Inflammatory macrophage treated with lipopolysaccharide for 4 hours (primary cell): ENCODE results near the gene USP19.

ENCODE experiments used
- DNase-seq: peaks from one replicate; pipeline ENCODE4 v3.0.0-alpha.2; 2020

Gene USP19, protein sequence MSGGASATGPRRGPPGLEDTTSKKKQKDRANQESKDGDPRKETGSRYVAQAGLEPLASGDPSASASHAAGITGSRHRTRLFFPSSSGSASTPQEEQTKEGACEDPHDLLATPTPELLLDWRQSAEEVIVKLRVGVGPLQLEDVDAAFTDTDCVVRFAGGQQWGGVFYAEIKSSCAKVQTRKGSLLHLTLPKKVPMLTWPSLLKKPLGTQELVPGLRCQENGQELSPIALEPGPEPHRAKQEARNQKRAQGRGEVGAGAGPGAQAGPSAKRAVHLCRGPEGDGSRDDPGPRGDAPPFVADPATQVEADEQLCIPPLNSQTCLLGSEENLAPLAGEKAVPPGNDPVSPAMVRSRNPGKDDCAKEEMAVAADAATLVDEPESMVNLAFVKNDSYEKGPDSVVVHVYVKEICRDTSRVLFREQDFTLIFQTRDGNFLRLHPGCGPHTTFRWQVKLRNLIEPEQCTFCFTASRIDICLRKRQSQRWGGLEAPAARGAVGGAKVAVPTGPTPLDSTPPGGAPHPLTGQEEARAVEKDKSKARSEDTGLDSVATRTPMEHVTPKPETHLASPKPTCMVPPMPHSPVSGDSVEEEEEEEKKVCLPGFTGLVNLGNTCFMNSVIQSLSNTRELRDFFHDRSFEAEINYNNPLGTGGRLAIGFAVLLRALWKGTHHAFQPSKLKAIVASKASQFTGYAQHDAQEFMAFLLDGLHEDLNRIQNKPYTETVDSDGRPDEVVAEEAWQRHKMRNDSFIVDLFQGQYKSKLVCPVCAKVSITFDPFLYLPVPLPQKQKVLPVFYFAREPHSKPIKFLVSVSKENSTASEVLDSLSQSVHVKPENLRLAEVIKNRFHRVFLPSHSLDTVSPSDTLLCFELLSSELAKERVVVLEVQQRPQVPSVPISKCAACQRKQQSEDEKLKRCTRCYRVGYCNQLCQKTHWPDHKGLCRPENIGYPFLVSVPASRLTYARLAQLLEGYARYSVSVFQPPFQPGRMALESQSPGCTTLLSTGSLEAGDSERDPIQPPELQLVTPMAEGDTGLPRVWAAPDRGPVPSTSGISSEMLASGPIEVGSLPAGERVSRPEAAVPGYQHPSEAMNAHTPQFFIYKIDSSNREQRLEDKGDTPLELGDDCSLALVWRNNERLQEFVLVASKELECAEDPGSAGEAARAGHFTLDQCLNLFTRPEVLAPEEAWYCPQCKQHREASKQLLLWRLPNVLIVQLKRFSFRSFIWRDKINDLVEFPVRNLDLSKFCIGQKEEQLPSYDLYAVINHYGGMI (N-terminal part only)

DNA sequence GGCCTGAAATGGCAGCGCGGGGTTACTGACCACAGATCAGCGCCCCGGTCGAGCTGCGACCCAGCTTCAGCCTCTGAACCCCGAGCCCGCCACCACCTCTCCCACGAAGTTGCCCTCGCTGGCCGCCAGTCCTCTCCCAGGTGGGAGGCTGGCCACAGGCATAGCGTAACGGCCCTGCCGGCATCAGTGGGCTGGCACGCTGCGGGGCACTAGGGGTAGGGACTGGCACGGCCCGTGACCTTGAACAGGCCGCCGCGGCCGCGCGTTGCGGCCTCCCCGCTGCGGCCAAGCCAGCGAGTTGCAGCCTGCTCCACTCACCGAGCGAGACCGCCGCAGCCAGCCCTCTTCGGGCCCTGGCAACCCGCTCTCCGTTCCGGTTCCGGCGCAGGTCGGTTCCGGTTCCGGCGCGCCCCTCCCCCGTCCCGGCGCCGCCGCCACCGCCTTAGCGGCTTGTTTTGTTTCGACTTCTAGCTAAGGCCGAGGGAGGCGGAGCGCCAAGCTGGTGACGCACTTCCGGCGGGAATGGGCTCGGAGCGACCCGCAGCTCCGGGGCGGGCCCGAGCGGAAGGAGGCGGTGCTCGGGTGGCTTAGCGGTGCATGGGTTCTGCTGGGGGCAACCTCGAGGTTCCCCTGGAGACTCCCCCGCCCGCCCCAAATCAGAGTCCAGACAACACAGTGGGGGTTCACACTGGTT is at the start of gene USP19:
Gene USP19 (minus strand): TSS at position 386 of the 694 bp plus-strand sequence. CDS start 1,678 bp downstream, outside the sequence.
- peak; percentile 96 for DNase-seq

DNA sequence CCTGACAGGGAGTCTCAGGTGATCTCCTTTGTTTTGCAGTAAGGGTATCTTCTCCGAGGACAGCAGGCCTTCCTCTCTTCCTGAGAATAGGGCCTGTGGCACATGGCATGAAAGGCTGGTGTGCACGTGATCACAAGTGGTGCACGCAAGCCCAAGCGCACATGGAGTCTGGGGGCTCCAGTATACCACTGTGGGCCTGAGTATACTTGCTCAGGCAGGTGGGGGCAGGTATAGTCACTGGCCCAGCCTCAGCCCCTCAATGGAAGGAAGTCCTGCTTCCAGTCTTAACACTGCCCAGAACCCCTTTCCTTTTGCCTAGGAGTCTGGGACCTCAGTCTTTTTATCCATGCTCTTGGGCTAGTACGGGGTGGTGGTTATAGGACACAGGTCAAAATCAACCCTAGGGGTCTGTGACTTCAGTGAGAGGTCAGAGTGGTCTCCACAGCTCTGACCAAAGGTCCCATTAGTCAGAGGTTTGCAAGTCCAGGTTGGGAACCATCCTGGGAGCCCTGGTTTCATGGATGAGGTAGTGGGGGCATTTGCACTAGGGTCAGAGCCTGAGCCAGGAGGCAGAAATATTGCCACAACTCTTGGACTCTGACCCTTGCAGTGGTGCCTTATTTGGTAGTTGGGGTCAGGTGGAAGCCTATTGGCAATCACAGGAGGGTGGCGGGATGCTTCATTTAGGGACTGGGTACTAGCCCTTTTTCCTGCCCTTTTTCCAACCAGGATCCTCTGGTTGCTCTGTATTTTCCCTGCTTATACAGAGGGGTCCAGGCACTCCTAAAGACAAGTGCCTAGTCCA is 46.3 kb upstream of the USP19 start:
- DNase-seq: no peak

DNA sequence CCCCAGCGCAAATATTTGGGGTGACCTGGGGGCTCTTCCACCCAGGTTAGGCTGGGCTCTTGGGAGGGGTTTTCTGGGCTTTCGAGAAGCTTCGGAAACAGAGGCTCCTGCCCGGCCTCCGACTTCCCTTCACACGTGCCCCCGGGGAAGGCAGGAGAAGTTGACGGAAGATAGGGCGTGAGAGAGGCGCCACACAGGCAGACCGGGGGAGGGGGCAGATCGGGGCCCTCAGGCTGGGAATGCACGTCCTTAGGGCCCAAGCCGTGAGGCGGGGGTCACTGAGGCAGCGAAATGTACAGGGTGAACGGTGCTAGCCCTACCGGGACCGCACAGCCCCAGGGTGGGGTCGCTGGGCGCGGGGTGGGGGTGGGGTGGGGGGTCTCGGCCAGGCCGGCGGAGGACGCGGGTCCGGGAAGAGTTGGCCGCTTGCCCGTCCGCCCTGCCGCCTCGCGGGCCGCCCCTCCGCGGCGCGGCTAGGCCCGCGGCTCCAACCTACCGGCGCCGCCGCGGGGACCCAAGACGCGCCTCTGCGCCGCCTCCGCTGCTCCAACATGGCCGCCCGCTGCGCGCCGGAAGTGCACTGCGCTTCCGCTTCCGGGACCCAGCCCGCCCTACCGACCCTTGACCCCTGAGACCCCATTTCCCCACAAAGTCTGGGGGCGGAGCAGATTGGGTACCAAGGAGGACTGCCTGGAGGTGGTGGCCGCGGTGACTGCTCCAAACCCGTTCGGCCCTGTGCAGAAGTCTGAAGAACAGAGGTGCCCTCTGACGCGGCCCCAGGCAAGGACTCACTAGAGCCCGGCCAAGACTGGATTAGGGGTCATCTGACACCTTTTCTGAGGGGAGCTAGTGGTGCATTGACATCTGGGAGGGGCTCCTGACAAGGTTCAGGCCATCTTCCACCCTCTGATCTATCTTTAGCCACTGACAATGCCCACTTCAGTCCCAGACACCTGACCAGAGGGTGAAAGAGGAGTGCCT is 45.4 kb upstream of the USP19 start, which contains the start of gene CCDC71:
Gene CCDC71 (minus strand): TSS at position 561 of the 981 bp plus-strand sequence. CDS start 2,123 bp downstream, outside the sequence.
- peak; percentile 82 for DNase-seq

DNA sequence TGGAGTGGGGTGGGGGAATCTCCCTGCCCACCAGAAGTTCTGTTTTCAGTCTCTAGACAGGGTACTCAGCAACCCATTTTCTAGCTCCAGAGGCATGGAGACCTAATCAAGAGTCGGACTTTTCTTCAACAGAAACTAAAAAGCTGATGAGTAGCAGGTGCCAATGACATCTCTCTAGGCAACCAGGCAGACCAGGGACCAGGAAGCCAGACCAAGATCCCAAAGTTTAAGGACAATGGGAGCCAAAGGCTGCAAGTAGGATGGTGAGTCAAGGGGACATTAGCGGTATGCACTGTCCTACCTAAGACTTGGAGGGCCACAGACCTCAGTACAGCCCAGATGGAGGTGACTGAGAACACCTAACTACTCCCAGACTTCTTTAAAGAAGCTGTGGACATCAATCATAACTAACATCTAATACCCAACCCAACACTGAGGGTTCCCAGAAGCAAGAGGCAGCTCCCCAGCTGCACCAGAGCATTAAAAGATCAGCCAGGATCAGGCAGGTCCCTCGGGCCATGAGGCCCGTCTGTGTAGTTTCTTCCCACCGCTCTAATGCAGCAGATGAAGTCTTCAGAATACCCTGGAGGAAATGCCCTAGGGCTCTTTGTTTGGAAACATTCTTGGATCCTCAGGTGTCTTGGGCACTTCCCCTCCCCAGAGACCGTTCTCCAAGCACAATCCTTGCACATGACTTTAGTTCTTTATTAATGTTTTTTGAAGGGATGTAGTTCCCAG is 44.5 kb upstream of the USP19 start:
- no peak for DNase-seq

DNA sequence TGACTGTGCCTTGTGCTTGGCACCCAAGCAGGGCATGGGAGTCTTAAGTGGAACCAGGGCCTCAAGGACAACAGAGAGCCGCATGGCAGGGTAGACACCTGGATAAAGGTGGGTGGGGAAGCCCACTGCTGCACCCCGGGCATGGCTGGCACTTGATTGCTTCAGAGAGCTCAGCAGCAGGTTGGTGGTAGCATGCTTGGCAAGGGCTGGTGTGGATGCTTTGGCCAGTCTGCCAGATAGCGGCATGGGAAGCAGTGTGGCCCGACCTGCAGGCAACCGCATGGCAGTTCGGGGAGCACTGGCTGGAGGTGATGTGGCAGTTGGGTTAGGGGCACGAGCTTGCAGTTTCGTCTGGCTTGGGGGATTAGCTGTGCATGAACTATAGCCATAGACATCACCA is 43.0 kb upstream of the USP19 start:
- DNase-seq: no peak

DNA sequence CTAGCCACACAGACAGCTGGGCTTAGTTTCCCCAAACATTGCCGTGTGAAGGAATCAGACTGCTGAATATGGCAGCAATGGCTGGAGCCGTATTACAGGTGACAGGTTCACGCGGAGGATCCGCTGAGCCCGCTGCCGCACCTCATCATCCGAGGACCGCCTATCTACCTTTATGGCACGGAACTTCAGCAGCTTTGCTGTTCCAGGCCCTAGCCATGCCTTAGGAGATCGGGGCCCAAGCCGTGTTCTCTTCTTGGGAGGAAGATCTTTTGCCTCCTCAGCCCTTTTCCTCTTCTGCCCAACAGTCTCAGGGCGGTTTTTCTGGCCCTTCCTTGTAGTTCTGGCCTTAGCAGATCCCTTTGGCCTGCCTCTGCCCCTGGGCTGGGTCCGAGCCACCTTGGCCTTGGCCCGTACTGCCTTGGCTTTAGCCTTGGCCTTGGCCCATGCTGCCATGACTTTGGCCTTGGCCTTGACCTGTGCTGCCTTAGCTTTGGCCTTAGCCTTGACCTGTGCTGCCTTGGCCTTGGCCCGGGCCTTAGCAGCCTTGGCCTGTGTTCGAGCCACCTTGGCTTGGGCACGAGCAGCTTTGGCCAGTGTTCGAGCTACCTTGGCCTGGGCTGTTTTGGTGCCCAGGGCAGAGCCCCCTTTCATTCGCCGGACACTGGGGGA is 42.3 kb upstream of the USP19 start:
- DNase-seq: no peak

DNA sequence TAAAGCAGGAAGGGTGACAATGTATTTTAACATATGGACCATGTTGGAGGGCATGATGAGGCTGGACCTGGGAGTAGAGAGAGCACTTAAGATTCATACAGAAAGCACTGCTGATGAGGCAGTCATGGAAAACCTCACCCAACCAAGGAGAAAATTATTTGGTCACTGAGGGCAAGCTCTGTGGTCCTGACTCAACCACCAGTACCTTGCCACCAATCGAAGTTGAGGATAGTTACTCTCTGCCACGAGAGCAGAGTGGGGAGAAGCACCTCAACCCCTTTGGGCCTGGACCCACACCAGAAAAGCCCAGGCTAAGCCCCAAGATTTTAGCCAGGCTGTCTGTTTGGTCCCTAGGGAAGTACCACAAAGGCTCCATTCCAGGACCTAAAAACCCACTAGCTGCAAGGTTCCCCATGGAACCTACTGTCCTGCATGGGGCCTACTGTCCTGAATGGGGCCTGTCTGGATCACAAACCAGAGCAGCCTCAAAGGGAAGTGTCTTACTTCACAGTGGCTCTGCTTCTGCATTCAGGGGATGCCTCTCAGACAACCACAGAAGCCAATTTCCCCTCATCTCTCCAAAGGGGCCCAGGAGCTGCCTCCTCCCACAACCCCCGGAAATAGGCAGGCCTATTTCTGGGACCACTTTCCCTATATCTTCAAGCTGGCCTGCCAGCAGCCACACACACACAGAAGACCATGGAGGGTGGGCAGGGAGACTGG is 41.3 kb upstream of the USP19 start:
- peak; percentile 19 for DNase-seq

DNA sequence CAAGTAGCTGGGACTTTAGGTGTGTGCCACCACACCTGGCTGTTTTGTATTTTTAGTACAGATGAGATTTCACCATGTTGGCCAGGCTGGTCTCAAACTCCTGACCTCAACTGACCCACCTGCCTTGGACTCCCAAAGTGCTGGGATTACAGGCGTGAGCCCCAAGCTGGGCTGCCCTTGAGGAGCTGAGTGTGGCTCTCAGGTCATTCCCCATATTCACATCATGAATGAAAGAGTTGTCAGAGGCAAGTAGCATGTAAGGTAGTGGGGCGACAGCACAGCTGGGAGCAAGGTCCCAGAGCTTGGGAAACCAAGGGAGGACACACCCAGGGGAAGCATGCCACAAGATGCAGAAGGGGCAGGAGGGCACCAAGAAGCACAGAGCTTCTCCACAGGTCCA is 40.6 kb upstream of the USP19 start:
- DNase-seq: no peak

DNA sequence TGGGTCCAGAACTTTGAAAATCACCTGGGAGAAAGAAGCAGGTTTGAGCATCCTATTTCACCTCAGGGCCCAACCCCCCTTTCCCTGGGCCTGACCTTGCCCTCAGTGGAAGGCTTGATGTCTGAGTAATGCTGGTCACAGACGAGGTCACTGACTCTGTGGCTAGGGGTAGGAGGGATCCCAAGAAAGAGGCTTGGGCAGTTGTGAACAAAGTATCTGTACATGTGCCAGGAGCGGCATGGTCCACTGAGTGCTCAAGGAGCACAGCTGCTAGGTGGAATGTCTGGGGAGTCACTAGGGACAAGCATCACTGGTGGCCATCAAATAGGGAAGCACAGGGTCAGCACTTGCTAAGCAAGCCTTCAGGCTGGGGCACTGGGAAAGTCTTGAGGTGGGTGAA is 38.2 kb upstream of the USP19 start:
- DNase-seq: no peak

DNA sequence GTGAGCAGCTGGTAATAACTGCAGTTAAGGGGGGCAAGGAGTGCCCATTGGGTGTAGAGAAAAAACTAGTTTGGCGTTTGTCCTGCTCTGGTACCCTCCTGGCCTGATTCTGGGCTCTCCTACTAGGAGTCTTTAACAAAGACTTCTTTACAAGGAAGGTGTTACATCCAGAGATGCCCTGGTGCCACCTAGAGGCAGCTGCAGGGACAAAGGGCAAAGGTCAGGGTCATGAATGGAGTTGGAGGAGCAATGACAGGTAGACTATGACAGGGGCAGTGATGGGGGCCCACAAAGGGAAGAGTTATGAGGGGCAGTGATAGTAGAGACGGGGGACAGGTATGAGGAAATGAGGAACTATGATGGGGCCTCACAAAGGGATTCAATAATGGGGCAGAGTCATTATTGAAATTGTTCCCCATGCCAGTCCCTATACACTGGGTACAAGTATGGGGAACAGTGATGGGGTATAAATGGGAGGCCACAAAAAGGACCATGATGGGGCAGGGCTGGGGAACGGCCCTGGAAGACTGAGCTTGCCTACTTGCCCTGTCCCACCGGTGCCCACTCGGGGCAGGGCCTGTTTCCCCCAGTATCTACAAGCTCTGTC is 37.6 kb upstream of the USP19 start:
- DNase-seq: peak; percentile 44

DNA sequence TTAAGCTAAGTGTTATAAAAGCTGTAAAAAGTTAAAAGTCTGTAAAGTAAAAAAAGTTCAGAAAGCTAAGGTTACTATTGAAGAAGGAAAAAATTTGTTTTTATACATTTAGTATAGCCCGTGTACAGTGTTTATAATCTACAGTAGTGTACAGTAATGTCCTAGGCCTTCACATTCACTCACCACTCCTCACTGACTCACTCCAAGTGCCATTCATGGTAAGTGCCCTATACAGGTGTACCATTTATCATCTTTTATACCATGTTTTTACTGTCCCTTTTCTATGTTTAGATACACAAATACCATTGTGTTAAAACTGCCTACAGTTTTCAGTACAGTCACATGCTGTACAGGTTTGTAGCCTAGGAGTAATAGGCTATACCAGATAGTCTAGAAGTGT is 36.7 kb upstream of the USP19 start:
- DNase-seq: no peak

DNA sequence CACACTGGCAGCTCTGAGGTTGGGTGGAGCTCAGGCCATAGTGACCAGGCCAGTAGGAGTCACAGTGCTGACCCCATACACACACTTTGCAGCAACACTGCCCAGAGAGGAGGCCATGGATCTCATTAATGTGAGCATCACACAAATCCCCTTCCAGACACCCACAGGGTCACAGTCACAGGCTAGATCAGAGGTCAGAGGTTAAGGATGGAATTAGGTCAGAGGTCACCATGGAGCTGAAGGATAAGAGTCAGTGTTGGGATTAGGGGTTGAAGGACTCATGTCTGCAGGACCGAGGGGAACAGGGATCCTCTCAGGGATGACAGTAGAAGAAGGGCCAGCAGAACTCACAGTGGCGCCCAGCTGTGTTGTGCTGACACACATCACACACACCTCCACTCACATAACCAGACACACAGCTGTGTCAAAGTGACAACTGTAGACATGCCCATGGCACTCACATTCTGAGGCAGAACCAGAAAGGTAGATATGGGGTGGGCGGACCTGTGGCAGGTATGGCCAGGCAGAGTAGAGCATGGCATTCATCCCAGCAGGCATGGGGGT is 32.8 kb upstream of the USP19 start:
- no peak for DNase-seq

DNA sequence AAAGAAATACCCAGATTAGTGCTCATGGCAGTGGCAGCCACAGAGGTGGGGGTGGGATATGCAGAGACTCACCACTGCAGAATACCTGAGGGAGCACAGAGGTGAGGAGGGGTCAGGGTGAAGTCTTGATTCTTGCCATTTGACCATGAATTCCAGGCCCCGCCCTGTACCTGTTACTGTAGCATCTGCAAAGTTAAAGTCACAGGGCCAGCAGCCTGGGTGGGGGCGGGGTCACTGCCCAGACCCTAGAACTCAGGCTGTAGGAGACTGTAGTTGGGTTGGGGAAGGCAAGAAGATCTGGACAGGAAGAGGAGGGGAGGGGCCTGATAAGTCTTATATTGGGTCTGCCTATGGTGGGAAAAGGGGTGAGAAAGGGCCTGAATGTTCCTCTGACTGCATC is 31.0 kb upstream of the USP19 start:
- DNase-seq: no peak

DNA sequence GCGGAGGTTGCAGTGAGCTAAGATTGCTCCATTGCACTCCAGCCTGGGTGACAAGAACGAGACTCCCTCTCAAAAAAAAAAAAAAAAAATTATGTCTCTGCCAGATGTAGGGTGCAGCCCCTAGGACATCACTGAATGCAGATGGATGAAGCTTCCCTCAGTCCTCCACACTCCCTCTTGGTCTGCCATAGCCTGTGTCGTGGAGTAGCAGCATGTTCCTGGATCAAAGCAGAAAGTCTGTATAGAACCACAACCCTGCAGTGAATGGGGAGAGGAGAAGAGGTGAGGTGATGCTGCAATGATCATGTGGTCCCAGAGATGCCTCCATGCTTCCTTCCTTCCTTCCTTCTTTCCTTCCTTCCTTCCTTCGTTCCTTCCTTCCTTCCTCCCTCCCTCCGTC is 27.5 kb upstream of the USP19 start:
- DNase-seq: no peak

DNA sequence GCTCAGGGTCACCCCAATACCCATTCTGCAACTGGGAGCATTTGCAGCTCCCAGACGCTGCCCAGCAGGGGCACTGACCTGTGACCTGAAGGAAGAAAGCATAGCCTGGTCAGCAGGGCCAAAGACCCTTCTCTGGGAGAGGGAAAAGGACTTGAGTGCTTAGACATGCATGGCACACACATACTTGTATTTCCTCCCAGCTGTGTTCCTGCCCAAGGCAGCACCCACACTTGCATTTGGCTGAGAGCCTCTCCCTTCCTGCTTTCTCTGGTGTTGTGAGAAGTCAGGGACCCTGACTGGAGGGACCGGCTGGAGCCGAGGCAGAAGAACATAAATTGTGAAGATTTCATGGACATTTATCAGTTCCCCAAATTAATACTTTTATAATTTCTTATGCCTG is 19.5 kb upstream of the USP19 start:
- DNase-seq: no peak

DNA sequence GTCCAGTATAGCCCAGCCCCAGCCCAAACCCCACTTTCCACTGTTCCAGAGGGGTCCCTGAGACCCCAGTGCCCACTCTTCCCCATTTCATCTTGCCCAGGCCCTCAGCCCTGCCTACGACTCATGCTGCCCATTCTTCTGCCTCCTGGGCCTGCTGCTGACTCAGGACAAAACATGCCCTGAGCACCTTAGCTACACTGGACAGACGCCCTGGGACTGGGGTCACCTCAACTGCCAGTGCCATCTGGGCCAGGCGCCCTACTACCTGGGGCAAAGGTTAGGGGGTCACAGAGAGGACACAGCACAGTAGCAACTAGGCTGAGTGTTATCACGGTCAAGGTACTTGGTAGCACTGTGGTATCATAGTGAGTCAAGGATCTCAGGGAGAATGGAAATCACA is 14.9 kb upstream of the USP19 start:
- no peak for DNase-seq
